ENCODE results near the gene CABLES2.
"Not testable (repeated sequence)": the region's sequence is repeated elsewhere in the genome, so short reads cannot be mapped to it uniquely, and the experiment has no call there.

CABLES2 gene

DNA sequence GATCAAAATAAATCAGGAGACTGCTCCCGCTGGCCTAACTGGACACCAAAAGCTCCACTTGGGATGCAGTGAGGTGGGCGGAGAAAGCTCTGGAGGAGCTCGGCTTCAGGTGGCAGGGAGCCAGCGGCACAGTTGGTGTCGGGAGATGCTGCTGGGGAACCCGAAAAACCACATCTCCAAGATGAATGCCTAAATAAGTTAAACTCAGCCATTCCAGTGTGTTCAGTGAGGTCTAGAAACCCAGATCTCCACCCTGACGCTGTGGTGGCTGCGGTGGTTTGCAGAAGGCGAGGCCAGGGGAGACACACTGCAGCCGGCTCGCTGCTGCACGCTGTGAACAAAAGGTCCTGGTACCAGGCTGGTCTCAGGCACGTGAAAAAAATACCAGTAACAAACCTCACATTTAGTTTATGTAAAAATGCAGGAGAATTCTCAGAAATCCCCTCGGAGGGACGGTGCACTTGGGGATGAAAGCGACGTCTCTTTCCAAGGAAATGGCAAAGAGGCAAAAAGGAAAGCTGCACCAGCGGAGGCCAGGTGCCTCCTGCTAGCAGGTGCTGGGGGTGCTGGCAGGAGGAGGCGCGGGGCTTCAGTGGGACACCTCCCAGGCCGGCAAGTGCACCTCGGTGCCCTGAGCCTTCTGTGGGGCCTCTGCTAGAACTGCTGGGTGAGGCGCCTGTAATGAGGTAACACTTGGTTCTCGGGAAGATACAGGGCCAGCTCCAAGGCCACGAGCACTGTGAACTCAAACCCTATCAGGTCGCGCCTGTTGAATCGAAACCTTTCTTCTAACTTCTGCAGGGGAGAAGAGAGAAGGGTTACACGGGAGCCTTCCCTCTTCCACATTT is 16.5 kb downstream of the CABLES2 start:
- no peak for DNase-seq (ENCODE audit: low read depth)

DNA sequence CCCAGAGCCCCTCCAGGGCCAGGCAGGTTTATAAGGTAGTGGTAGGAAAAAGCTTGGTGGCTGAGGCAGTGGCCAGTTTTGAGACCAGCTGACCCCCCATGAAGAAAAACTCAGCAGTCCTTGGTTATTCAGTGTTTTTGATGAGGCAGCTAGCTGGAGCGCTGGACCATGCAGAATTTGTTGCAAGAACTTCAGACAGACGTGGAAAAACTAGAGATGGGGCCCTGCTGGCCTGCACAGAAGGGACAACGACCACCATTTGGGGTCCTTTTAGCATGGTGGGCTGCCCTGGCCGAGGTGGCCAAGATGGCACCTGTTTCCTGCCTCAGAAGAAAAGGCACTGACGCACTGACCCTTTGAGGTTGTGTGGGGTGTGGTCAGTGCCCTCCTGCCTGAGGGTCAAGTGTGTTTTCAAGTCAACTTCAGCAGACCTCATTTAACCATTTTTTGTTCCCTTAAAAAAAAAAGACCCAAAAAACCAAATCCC is 17.4 kb downstream of the CABLES2 start:
- no peak for DNase-seq (ENCODE audit: low read depth)

DNA sequence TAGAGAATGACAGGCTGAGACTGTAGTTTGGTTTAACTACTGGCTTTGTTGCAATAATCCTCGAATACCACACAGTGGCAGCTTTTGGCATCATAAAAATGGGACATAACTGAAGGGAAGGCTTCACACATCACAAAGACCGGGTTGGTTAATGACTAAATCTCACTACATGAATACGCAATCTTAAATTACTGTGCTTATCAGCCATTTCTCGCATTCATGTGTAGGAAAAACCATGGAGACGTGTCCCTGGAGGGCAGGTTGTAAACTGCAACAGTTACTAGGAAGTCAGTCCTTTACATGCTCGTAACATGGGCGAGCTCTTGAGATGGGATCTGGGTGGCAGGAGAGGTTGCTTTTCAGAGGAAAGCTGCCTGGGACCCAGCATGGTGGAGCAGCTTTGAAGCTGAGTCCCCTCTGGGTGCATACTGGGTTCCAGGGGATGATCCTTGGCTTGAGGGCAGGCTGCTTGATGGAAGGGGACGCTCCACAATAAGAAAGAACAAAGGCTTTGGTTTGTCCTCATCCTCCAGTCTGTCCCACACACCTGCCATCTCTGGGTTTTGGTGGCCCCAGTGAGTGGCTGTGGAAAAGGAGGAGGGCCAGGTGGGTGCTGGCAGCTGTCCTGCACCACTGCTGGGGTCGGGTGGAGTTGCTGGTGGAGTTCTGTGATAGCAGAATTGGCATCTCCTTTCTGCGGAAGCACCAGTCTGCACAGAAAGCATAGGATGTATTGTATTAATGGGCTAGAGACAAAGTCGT is 18.1 kb downstream of the CABLES2 start:
- DNase-seq (ENCODE audit: low read depth) = no peak

DNA sequence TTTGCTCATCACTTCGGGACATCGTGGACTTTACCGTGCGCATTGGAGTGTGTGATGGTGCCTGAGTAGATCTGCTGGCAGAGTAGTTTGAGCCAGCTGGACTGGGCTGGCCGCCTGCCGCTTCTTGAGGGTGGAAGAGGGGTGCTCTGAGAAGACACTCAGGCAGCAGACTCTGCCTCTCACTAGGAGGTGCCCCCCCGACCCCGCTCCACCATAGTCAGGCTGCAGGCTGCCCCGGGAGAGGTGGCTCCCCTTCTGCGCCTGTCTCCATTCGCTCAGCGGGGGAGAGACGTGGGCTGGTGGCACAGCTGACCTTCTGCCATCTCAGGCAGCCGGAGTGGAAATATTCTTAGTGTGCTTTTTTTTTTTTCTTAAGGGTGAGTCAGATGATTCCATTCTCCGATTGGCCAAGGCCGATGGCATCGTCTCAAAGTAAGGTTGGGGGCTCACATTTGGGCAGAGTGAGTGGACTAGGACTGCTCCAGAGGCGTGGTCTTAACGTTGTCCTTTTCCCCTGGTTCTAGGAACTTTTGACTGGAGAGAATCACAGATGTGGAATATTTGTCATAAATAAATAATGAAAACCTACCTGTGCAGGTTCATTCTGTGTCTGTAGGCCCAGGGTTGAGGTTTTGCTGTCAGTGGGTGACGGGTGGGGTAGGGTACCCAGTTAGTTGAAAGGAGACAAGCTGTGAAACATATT is 19.0 kb downstream of the CABLES2 start:
- no peak for DNase-seq (ENCODE audit: low read depth)

DNA sequence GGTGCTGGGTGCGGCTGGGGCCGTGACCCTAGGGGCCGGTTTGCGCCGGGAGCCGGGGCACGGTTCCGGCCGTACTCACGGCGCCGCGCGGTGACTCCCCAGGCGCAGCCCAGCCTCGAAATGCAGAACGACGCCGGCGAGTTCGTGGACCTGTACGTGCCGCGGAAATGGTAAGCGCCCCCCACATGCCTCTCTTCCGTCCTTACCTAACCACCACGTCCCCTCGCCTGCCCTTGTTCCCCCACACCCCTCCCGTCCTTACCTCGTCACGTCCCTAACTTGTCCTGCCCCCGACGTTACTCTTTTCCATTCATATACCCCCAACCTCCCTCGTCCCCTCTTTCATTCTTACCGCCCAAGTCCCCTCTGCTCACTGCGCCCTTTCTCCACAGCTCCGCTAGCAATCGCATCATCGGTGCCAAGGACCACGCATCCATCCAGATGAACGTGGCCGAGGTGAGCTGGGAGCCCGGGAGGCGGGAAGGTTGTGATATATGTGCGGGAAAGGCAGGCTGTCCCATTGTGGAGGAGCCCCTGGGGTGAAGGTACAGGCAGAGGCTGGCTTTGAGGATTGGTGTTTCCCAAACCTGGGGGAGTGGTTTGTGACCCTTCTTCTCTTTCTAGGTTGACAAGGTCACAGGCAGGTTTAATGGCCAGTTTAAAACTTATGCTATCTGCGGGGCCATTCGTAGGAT is 19.7 kb downstream of the CABLES2 start:
- no peak for DNase-seq (ENCODE audit: low read depth)

DNA sequence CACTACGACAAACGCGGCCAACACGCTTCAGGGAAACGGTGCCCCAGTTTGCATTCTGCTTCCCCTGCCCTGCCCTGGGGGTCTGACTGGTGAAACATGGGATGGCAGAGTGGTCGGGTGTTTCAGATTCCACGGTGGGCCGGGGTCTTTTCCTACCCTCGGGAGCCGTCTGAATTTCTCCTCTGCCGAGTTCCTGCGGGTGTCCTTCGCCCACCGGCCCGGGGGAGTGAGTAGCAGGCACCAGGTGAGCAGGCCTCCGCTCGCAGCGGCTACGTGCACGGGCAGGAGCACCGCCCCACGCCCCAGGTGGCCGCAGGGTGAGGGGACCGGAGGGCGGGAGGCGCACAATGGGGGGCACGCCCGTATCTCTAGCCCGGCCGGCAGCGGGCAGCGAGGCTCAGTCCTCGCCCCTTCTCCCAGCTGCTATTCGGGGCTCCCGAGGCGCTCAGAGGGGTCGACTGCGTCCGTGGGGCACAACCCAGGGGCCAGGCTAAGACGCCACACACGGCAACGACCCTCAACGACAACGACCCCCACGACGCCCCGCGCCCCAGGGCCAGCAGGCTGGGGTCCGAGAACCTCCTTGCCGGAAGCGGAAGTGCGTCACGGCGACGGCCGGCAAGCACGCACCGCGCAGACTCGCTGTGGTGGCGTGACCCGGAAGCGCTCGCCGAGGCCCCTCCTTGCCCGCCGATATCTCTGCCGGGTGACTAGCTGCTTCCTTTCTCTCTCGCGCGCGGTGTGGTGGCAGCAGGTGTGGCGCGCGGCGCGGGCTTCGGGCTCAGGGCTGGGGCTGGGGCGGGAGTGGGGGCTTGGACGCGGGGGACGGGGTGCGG is 20.5 kb downstream of the CABLES2 start, which contains the start of gene RPS21:
Gene RPS21 (plus strand): TSS at position 721 of the 836 bp plus-strand sequence. CDS start 236 bp downstream, outside the sequence.
- DNase-seq (ENCODE audit: low read depth) = peak; percentile 50

DNA sequence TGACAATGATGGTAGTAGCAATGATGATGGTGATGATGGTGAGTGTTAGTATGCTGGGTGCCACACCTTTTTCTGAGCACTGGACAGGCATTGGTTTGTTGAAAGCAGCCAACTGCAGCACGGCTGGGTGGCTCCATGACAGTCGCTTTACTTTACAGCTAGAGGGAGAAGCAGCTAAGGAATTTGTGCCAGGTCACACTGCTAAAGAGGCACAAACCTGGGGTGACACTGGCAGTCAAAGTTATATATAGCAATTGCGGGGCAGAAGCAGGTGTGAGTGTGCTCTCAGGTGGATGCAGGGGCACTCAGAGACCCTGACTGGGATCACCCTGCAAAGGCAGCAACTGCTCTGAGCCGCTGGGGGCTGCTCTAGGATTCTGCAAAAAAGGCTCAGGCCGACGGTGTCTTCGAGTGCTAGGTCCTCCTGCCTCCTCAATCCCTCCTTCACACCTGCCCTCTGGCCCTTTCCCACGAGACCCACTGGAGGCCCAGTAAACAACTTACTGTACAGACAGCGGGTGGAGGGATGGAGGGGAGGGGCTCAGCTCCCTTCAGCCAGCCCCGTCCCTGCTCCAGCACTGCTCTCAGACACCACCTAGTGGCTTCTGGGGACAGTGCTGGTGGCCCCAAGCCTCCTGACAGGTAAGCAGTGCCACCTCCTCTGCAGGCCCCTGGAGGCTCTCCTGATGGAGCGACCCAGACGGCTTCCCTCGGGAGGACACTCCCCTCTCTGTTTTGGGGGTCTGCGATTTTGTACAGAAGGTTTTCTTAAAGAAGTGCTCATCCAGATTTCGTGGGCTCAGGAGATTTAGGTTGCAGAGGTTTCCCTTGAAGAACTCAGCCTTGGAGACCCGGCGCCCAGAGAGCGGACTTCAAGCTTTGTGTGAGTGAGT is 24.5 kb downstream of the CABLES2 start:
- DNase-seq (ENCODE audit: low read depth) = no peak

DNA sequence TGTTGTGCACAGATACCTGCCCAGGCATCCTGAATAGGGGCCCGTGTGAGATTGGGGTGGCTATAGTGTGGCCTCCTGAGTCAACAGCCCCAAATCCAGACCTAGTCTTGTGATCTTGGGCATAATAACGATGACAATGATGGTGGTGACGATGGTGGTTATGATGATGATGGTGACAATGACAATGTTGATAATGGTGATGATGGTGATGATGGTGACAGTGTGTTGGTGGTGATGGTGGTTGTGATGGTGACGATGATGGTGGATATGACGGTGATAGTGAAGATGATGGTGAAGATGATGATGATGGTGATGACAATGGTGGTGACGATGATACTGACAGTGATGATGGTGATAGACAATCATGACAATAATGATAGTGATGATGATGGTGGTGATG is 25.2 kb downstream of the CABLES2 start:
- DNase-seq (ENCODE audit: low read depth) = no peak

DNA sequence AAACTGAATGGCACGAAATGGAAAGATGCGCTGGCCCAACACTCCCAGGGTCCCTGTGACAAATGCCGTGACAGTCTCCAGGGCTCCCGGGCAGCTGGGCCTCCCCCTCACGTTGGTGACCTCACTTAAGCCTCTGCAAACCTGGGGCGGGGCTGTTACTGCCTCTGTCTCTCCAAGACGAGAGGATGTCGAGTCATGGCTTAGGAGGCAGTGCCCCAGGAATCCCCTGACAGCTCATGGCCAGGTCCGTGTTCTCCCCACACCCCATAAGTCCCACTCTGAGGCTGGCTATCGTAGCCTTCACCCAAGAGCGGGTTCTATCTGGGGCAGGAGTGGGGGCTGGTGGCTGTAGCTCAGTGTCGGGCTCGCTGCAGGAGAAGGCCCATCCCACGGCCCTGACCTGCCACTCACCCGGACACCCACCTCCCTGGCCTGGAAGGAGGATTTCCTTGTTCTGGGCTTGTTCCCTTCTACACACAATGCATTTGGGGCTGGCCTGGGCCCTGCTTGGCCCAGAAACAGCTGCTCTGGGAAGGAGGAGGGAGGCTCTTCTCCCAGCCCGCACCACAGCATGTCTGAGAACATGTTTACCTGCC is 25.8 kb downstream of the CABLES2 start:
- DNase-seq (ENCODE audit: low read depth) = no peak

DNA sequence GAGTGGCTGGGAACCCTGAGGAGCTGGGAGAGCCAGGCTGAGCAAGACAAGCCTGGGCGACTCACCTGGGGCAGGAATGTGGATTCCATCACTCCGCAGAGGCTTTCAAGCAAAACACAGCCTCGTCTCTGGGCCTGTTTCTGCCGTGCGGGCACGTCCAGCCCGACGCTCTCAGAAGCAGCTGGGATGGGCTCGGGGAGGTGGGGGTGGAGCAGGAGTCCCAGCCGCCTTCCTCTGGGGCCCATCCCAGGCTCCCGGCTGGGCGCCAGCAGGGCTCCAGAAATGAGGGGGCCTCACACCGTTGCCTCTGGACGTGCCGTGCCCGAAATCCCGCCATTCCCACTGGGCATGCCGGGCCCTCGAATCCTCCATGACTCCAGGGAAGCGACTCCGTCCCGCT is 28.9 kb downstream of the CABLES2 start:
- DNase-seq (ENCODE audit: low read depth) = no peak

DNA sequence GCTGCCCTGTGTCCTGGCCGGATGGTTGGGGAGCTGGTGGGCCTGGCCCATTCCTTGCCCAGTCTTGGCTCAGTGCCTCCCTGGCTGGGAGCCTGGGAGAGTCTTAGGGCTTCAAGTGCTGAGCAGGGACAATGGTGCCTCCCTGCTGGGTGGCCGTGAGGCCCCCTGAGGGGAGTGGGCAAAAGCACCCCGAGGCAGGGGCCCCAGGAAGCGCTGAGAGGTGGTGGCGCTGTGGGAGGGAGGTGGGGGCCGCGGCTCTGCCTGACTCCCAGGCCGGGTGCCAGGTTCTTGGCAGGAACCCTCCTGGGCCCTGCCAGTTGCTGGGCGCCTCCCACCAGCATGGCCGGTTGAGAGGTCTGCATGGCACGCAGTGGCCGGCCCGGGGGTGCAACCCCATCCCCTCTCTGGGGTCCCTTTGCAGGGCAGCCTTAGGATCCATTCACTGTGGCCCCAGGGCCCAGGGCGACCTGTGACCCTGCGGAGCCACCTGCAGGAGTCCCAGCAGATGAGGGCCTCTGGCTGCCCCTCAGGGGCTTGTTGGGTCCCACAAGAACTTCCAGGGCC is 29.4 kb downstream of the CABLES2 start:
- DNase-seq (ENCODE audit: low read depth) = no peak

DNA sequence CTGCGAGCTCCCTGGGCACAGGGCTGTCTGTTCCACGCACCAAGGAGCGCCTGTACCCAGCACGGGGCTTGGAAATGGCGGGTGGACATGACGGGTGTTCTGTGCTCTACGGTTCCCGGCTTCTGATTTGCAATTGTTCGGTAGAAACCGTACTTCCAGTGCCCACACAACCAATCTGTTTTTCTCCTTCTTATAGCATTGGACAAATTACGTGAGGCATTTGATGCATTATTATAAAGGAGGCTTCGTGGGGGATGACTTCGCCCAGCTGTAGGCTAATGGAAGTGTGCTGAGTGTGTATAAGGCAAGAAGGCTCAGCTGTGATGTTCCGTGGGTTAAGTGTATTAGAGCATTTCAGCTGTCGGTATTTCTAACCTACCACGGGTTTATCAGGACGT is 30.0 kb downstream of the CABLES2 start:
- no peak for DNase-seq (ENCODE audit: low read depth)

DNA sequence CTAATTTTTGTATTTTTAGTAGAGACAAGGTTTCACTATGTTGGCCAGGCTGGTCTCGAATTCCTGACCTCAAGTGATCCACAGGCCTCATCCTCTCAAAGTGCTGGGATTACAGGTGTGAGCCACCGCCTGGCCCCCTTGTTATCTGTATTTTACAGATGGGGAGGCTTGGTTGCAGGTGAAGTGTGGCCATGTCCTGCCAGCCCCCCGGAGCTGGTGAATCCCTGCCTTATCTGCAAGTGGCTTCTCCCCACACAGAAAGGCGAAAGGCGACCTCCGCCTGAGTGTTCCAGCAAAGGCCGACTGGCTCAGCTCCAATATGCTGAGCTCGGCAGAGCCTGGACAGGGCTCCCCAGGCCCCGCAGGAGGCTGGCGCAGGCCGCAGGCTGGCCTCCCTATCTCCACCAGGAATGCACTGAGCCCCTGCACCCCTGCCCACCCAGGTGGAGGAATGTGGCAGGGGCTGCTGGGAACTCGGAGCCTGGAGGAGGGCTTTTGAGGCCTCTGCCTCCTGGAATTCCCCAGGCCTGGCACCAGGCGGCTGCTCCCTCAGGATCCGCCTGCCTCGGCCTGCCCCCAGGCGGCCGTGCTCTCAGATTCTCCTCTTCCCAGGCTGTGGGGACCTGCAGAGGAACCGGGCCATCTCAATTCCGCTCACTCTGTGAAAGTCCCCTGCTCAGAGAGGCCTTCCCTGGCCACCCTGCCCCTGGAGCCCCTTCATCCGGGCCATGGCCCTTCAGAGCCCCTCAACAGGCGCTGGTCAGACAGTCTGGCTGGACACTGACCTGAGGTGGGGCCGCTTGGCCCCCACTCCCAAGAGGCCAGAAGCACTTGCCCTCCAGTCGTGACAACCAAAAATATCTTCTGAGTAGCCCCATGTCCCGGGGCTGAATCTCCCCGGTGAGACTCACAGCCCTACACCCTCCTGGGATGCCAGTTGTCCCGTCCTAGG is 30.7 kb downstream of the CABLES2 start:
- DNase-seq (ENCODE audit: low read depth) = no peak

DNA sequence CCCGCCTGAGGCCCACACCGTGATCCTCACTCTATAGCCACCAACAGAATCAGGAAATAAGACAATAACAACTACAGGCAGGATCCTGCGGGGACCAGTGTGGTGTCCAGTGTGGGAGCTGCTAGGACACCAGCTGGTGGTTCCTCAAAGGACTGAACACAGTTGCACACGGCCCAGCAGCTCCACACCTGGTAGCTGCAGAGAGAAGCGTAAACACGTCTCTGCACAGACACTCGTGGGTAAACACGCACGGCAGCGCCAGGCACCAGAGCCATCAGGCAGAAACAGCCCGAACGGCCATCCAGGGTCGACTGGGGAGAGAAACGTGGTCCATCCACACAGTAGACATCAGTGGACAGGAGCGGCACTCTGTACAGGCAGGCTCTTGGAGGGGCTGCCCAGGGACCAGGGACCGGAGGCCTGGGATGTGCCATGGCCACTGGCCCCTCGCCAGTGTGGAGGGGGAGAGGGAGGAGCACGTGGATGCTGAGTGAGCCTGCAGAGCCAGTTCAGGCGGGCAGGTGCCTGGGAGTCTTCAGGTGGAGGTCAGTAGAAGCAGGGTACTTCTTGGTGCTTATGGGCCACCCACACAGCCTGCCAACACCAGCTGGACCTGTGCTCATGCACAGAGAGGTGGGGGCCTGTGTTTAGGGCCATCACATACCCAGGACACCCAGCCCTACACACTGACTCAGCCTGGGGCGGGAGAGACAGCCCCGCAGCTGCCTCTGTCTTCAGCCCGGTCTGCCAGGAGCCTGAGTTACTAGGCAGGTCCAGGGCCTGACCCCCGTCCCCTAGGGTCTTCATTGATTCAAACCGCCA is 32.5 kb downstream of the CABLES2 start:
- no peak for DNase-seq (ENCODE audit: low read depth)

DNA sequence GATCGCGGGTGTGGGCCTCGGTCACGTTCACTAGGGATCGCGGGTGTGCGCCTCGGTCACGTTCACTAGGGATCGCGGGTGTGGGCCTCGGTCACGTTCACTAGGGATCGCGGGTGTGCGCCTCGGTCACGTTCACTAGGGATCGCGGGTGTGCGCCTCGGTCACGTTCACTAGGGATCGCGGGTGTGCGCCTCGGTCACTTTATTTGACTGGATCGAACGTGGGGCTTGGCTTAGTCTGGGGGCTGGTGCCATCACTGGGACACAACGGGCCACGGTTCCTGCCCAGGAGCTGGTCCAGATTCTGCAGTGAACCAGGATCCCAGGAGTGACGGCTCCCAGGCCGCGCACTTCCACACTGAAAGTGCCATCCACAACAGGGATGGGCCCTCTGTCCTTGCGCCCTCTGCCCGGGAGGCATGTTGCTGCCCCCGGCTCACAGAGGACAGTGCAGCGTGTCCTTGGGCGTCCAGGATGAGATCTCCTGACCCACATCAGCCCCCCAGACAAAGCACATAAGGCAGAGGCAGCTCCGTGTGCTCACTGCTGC is 33.4 kb downstream of the CABLES2 start:
- not testable (repeated sequence) for DNase-seq (ENCODE audit: low read depth)

Measured in HS-5 (cell line).